HG03060 (cell line): ENCODE results near the gene AREG.
A peak's percentile ranks its signal among the peaks of the same experiment; 100 is the strongest.

ENCODE experiments used
- ATAC-seq: cut with Tn5 transposase; IDR thresholded peaks from one replicate; pipeline ENCODE4 v1.9.1; 2021; ENCODE audit warnings: low read depth, moderate number of reproducible peaks; ENCODE audit not compliant: unreplicated experiment

Gene AREG

DNA sequence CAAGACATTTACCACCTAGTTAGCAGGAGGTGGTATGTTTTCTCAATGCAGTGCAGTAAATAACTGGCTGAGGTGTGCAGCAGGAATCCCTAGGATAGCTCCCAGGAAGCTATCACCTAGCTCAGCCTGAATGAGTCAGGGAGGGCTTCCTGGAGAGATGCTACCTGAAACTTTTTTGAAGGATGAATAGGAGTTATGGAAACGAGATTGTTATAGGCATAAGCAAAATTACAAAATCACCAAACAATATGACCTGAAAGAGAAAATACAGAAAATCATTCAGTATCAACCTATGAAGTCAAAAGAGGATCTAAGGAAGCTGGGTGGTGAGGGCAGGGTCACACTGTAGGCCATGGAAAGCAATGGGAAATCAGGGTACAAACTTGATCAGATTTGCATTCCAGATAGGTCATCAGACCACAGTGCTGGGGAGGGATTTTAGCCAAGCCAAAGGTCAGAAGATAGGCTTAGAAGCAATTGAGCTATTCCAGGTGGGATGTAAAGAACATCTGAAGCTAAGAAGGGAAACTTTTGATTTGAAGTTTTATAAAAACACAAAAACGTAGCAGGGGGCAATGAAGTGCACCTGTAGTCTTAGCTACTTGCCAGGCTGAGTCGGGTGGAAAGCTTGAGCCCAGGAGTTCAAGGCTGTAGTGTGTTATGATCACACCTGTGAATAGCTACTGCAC is 11.3 kb downstream of the AREG start:
- ATAC-seq, result no peak

DNA sequence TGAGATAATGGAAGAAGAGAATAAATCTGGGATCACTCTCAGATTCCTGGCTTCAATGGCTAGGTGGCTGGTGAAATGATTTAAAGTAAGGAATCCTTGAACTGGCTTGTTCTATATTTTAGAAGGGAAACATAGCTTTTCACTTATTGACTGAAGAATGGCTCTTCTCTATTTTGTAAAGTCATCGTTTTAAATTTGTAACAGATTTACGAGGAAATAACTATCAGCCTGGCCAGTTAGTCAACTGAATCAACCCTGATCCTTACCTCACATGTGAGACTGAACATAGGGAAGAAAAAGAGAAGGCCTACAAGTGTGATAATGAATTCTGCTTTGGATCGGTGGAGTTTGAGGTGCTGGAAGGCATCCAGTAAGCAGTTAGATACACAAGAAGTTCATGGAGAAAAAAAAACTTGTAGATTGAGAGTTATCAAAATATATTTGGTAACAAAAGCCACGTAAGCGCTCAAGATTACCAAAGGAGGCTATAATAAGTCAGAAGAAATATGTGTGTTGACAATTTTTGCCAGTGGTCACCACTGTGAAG is 12.0 kb downstream of the AREG start:
- ATAC-seq, result no peak

GRCh38 chr4:74460833-74461232 is 15.9 kb downstream of the AREG start:
- no peak for ATAC-seq

DNA sequence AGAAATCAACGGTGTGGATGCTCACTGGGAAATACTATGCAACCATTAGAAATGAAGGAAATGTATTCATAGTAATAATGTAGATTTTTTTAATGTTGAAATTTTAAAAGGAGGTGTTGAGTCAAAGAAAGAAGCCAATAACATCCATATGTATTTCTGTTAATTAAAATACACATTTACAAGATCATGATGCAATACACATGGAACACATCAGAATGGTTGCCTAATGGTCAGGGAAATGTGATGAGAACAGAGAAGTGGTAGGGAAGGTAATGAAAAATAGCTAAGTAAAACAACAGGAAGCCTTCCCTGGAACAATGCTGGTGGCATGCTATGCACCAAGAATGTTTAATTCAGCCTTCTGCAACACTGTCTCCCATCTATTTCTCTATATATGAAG is 18.2 kb downstream of the AREG start:
- ATAC-seq, result no peak

DNA sequence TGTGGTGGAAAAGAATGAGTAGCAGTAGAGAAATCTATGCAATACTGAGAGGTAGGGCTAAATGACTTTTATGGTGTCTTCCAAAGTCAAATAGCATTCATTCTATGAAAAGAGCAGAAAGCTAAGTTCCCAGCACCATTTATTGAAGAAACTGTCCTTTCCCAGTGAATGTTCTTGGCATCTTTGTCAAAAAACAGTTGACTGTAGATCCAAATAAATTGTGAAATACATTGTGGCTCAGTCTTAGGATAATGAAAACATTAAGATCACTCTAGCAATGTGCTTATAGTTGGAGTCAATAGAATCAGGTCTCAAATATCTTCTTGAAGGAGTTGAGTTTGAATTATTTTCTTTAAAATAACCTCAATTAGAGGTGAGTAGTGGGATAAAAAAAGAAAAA is 19.4 kb downstream of the AREG start:
- ATAC-seq, result no peak

DNA sequence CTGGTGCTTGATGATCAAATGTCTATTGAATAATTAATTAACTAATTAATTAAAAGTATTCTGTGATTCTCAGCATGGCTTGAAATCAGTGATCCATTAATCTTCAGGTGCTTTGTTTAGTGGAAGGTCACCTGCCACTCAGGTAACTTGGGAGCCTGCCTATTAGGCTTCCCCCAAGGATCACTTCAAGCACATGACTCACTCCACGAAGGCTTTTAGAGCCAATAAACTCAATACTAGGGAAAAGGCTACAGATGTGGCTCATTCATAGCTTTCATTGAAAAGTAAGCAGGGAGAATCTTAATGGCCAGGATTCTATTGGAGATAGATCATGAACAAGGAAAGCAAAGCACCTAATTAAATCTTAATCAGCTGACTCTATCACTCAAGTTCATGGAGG is 21.3 kb downstream of the AREG start:
- ATAC-seq, result no peak

DNA sequence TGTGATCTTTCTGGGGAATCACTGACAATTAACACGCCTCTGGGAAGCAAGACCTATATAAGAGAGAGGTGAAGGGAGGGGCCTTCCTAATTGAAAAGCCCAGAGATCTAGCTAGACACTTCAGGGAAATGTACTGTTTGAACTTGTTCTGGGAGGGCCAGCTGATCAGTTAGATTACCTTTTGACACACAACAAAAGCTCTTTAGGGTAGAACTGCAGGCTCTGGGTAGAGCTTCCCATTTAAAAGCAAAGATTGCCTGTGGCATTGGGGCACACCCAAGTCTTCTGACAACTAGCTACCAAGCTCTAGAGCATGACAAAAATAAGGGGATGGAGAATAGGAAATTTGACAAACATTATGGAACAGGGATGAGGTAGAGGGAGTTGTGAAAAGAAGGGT is 26.3 kb downstream of the AREG start:
- ATAC-seq, result no peak

- no peak for ATAC-seq
These were observed 28.3 kb downstream of the AREG start for GRCh38 chr4:74473155-74473811.

DNA sequence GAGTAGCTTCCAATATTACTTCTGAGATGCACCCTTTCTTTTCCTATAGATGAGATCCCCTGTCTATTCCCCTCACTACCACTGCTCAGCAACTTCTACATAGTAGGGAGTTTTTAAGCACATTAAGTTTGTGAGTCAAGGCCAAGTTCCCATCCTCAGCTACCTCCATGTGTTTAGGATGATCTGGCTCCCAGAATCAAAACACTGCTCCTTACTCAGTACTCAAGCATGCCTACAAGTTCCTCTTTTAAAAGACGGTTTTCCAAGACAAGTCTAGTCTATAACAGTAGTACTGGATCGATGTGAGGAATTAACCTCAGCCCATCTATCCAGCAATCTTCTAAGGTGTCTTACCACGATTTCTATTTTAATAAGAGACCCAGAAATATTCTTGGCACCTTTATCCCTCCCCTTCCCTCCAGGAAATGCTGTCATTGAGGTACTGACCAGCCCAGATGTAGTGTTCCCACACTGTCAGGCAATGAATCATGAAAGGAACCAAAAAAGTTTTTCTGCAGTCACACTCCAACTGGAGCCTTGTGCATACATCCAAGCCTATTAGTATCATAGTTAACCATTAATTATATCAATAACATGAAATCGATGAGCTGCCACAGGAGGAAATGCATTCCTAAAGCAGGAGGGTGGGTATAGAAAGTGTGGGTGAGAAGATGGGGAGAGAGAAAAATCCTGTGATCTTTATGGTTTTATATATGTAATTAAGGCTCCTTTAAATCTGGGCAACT is 29.6 kb downstream of the AREG start:
- no peak for ATAC-seq

DNA sequence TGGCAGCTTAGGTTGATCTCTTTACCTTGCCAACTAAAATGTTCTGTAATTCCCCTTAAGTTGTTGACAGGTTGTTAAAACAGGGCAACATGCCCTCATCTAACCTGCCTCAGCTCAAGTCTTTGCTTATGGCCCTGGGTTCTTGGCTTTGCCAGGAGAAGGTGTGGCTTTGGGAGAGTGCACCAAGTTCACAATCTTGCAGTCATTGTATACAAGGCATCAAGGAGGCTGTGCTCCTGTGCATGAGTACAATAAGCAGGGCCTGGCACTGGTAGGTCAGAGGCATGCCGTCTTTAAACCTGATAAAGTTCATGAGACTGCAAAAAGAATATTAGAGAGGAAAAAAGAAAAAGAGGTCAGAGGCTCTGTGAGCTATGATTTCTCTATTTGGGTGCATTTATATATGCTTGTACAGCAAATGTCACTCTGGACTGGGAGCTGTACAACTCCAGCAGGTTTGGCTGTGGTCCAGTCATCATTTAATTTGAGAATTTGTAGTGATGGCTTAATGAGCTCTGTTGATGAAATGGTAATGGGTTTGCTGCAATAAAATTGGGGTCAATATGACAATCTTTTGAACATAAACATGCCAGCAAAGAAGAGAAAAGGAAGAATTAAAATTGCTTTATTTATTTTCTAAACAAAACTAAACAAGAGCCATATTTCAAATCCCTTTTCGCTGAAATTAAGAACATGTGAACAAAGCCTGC is 30.3 kb downstream of the AREG start:
- no peak for ATAC-seq

GRCh38 chr4:74475946-74476345 is 31.0 kb downstream of the AREG start:
- no peak for ATAC-seq

GRCh38 chr4:74479009-74479408 is 34.1 kb downstream of the AREG start:
- no peak for ATAC-seq

DNA sequence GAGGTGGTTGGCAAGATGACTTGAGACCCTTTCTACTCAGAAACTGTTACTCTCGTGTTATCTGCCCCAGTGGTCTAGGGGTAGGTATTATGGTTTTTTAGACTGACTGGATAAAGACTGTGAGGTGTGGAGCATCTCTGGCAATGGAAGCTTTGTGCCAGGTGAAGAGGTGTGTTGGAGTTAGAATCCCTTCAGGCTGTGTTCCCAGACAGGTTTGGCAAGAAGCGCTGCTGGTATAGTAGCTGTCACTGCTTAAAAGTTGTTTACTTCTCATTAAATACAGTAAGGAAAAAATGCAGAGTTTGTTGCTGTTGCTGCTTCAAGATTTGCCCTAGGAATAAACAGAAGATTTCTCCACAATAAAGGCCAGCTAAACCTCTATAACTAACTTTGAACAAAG is 35.3 kb downstream of the AREG start:
- ATAC-seq, result no peak

GRCh38 chr4:74481891-74482609 is 37.1 kb downstream of the AREG start:
- ATAC-seq, result no peak

- ATAC-seq, result no peak
These were observed 38.4 kb downstream of the AREG start for GRCh38 chr4:74483226-74483911.

- ATAC-seq, result no peak
These were observed 42.0 kb downstream of the AREG start for GRCh38 chr4:74486905-74487304.

DNA sequence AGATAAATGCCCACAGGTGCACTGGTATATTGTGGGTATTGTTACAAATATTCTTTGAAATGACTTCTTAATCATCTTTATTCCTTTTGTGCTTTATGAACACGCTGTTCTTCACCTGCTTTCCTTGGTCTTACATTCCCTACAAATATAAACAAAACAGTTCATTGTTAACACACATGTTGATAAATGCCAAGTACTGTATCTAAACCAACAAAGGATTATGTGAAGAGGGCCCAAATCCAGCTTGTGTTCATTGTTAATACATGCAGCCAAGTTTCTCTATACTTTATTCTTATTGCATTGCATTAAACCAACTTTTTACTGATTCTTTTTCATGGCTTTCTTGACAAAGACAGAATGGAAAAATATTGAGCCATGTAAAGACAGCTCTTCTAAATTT is 42.8 kb downstream of the AREG start:
- no peak for ATAC-seq

- ATAC-seq, result no peak
These were observed 45.8 kb downstream of the AREG start for GRCh38 chr4:74490736-74491135.

GRCh38 chr4:74499986-74500781 is 55.2 kb downstream of the AREG start:
- ATAC-seq, result peak; percentile 84
